Activated naive CD4-positive, alpha-beta T cell (primary cell): Measurements from ENCODE around the gene SMTNL2.
"Not testable (repeated sequence)": the region's sequence is repeated elsewhere in the genome, so short reads cannot be mapped to it uniquely, and the experiment has no call there.

Source experiments
- DNase-seq, 4 experiments: peaks; one replicate each; lab custom pipeline; 2025; lab: John Stamatoyannopoulos, UW

The SMTNL2 gene

GRCh38 chr17:4634976-4635375 is 50.6 kb downstream of the SMTNL2 start:
- no peak for DNase-seq

DNA sequence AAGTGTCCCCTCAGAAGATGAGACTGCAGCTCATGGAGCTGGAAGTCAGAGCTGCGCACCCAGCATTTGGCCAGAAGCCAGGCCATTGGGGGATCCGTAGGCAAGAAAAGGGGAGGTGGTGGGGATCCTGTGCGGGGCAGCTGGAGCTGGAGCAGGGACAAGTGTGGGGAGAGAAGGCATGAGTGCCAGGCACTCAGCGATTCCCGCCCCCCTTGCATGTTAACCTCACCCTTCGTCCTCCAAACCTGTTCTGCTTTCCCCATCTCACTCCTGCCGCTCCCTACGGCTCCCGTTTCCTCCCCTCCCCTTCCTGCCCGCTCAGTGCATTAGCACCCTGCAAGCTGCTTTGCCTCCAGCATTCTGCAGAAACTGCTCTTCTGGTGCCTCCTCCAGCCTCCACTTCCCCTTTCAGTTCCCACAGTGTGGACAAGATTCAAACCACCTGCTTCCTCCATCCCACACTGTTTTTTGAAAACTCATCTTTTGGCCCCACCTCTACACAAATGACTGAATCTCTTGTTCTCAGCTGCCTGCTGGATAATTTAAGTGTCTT is 51.6 kb downstream of the SMTNL2 start:
- no peak for DNase-seq

DNA sequence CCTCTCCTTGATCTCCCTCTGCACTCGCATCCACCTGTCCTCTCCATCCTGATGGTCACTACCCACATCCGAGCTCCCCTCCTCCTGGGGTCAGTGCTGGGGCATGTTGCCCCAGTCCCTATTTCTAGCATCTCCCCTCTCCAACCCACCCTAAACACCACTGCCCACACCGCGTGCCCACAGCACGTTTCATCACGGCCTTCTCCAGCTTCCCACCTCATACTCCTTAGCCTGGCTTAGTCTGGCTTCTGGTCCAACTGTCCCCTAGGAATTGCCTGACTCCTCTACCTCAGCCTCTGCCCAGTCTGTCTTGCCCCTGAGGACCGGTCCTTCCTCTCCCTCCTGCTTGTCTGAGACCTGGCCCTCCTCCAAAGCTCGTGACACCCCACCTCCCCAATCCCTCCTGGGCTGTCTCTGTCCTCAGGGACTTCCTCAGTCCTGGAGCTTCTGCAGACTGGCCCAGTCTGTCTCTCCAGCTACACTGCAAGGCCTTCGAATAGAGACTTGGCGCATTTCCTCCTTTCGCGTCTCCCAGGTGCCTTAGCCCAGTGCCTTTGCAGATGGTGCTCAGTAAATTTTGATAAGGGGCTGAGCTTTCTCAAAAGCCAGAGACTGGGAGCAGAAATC is 52.3 kb downstream of the SMTNL2 start:
- no peak for DNase-seq

- not testable (repeated sequence) for DNase-seq
Observed at GRCh38 chr17:4638766-4639165, 54.4 kb downstream of the SMTNL2 start.

DNA sequence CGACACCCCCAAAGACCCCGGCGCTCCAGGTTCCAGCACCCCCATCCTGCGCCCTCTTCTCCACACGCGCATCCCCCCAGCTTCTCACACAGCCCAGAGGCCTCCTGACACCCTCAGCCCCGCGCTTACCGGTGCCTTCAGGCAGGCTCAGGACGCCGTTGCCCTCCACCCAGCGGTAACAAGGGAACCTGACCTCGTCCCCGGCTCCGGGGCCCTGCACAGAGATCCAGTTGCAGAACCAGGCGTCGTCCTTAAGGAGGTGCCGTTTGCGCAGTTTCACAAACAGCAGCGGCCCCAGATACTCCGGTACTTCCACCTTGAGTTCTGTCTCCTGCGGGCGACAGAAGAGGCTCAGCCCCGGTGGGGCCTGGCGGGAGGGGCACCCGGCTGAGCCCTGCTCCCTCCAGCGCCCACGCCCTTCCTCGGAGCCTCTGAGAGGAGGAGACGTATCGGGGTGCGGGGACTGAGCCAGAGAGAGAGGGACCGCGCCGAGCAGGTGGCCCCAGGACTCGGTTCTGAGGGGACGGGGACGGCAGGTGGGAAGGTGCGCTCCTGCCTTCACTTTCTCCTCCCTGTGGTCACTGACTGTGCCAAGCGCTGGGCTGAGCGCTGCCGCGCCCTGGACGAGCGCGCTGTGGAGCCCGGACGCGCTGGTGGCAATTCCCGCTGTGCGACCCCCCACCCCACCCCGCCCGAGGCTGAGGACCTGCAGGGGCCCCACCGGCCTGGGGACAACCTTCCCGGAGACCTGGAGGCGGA is 55.2 kb downstream of the SMTNL2 start:
- not testable (repeated sequence) for DNase-seq

- DNase-seq = not testable (repeated sequence)
Observed at GRCh38 chr17:4640569-4641188, 56.4 kb downstream of the SMTNL2 start.

- no peak for DNase-seq
Observed at GRCh38 chr17:4641297-4642195, 57.2 kb downstream of the SMTNL2 start, which contains the start of gene ALOX15. ALOX15 (minus strand) TSS chr17:4641678; CDS start chr17:4641651, 27 bp downstream.

- no peak for DNase-seq
Observed at GRCh38 chr17:4642286-4642685, 58.0 kb downstream of the SMTNL2 start.

GRCh38 chr17:4643676-4644075 is 59.3 kb downstream of the SMTNL2 start:
- no peak for DNase-seq

DNA sequence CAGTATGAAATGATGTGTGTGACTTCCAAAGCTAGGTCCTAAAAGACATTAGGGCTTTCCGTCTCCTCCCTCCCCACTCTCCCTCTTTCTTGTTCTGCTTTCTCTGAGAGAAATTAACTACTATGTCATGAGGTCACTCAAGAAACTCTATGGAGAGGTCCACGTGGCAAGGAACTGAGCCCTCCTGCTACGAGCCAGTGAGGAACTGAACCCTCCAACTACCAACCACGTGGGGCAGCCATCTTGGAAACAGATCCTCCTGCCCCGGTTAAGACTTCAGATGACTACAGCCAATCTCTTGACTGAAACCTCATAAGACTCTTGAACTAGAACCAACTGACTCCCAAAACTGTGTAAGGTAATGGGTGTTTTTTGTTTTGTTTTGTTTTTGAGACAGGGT is 61.3 kb downstream of the SMTNL2 start:
- DNase-seq = no peak

DNA sequence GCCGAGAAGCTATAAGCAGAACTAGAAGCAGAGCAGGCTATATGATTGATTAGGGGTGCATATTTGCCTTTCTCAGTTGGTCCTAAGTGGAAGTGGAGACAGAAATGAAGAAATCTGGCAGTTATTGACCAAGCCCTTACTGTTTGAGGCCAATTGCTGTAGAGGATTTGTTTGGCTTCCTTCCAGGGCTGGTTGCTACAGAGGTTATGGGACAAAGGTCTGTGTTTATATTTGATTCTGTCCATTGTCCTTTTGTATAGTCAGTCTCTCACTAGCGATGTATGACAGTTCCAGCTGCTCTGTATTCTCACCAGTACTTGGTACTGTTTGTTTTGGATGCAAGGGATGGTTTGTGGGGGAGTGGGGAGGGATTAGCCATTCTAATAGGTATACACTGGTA is 64.4 kb downstream of the SMTNL2 start:
- no peak for DNase-seq

DNA sequence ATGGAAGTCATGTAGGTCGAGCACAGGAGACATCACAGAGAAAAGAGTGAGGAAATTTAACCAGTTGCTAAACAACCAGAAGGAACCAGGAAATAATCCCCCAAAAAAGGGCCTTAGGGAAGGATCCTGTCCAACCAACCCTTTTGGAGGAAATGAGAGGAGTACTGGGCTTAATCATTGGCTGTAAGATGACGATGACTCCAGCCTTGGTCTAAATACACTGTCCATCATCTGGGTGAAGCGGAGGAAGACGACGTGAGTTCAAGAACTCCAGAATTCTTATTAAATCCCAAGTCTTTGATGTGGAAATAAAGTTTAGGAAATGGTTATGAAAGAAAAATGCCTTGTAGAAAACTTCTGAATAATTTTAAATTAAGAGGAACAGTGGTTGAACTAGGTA is 68.7 kb downstream of the SMTNL2 start:
- no peak for DNase-seq

- DNase-seq = not testable (repeated sequence)
Observed at GRCh38 chr17:4655933-4656332, 71.6 kb downstream of the SMTNL2 start.

GRCh38 chr17:4657678-4658077 is 73.3 kb downstream of the SMTNL2 start:
- no peak for DNase-seq
